ENCODE data around the gene LY6G5C.

LY6G5C gene

DNA sequence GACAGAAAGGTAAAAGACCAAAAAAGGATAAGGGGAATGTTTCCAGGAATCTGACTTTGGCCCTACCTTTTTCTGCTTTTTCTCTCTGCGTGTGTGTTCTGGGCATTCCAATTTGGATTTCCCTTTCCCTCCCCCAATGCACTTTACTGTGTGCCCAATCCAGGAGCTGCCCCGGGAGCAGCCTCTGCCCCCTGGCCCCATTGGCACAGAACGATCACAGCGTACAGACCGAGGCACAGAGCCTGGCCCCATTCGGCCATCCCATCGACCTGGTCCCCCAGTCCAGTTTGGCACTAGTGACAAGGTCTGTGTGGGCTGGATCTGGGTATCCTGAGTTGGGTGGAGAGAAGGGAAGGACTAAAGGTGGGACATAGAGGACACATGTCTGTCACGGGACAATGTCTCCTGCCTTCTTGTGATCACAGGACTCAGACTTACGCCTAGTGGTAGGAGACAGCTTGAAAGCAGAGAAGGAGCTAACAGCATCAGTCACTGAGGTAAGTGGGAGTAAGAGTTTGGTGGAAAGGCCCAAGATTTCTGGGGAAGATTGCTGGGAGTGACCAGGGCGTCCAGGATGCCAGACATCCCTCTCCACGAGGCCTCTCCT is 45.8 kb downstream of the LY6G5C start:
- no peak for DNase-seq

DNA sequence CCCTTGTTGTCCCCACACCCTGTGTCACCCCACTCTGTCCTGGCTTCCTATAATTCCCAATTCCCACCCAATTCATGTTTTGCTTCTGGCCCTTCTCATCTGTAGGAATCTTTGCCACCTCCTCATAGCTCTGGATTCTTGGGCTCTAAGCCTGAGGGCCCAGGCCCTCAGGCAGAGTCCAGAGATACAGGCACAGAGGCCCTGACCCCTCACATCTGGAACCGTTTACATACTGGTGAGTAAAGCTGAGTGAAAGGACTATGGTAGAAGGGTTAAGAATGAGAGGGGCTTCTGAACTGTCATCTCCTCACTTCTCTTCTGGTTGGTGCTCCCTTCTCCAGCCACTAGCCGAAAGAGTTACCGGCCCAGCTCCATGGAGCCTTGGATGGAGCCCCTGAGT is 46.7 kb downstream of the LY6G5C start:
- no peak for DNase-seq

- DNase-seq, result no peak
Observed at GRCh38 chr6:31633447-31633846, 47.4 kb downstream of the LY6G5C start.

- no peak for DNase-seq
Observed at GRCh38 chr6:31632279-31632946, 48.5 kb downstream of the LY6G5C start.

- no peak for DNase-seq
Observed at GRCh38 chr6:31631681-31632278, 49.1 kb downstream of the LY6G5C start.

GRCh38 chr6:31631209-31631608 is 49.7 kb downstream of the LY6G5C start:
- DNase-seq, result no peak

- DNase-seq, result no peak
Observed at GRCh38 chr6:31630177-31630934, 50.5 kb downstream of the LY6G5C start.

DNA sequence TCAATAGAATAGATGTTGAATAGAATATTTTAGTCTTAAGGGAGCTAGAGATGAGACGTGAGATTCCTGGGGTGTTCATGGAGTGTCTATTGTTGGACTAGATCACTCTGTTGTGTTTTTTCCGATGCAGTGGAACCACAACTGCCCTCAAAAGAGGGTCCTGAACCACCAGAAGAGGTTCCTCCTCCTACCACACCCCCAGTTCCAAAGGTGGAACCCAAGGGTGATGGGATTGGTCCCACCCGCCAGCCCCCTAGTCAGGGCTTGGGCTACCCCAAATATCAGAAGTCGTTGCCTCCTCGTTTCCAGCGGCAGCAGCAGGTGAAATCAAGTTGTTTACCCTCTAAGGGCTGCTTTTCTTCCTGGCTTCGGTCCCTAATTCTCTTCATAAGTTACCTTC is 51.9 kb downstream of the LY6G5C start:
- no peak for DNase-seq

DNA sequence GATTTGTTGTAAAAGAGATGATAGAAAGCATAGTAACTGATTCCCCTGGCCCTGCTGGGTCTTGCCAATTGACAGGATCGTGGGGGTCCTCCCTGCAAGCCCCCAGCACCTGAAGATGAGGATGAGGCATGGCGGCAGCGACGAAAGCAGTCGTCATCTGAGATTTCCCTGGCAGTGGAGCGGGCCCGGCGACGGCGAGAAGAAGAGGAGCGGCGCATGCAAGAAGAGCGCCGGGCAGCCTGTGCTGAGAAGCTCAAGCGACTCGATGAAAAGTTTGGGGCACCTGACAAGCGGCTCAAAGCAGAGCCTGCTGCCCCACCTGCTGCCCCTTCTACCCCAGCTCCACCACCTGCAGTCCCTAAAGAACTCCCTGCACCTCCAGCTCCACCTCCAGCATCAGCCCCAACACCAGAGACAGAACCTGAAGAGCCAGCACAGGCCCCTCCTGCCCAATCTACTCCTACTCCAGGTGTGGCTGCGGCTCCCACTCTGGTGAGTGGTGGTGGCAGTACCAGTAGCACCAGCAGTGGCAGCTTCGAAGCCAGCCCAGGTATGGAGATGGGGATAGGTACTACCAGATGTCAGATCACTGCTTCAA is 53.1 kb downstream of the LY6G5C start:
- no peak for DNase-seq

GRCh38 chr6:31626952-31627351 is 53.9 kb downstream of the LY6G5C start:
- DNase-seq, result no peak
